Measurements from ENCODE around the gene SPRYD3. TPM values are rescaled to one million over a fixed set of nuclear protein-coding genes. Genes with fewer than 3 reads are reported as not detected.

Gene SPRYD3
- total and polyA plus RNA-seq, 12 donors = 16.4 to 74.6 (median 43.1) TPM

DNA sequence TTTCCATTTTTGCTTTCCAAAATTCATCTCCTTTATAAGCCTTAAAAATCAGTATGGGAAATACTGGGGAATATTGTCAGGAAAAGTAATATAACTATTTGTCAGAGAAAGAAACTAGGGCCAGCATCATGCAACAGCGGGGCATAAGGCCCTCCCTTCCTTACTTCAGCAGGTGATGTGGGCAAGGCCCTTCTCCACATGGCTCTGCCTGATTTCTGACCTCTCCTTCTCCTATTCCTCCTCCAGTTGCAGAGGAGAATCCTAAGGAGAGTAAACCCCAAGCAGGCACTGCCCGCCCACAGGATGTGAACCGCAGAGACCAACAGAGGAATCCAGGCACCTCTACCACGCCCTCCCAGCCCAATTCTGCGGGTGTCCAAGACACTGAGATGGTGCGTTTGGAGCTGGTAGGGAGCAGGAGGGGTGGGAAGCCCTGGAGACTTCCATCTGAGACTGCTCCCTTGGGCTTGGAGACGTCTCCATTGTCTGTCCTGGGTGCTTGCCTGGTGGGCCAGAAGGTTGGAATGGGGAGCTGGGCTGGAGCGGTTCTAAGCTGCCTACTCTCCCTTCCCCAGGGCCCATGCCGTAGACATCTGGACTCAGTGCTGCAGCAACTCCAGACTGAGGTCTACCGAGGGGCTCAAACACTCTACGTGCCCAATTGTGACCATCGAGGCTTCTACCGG is 21.4 kb upstream of the SPRYD3 start:
- no peaks in the 10 kb centered on the region for H3K36me3 ChIP-seq (replicated peaks in 1 of 2)
- H3K9me3 ChIP-seq (replicated peaks in 1 of 3) = no peaks in the 10 kb centered on the region
- no peaks in the 10 kb centered on the region for H3K27me3 ChIP-seq
- no peak for TF ChIP-seq POLR2A (IDR thresholded peaks at IDR 0.05)
- no peak overlapping the region for H3K4me3 ChIP-seq
- intact Hi-C loops (cut with DNase I) = no loop called here
- H3K27ac ChIP-seq = no peak overlapping the region
- peak in 1 of 7 donors; percentile 51 for DNase-seq
- peaks cover 0 to 33% of the 10 kb centered on the region in 2 donors for H3K4me1 ChIP-seq (replicated peaks in 1 of 2)
- WGBS, 4 donors = 80 to 95% (median 83%) methylated on average over 12 to 13 of the region's 13 CpGs

DNA sequence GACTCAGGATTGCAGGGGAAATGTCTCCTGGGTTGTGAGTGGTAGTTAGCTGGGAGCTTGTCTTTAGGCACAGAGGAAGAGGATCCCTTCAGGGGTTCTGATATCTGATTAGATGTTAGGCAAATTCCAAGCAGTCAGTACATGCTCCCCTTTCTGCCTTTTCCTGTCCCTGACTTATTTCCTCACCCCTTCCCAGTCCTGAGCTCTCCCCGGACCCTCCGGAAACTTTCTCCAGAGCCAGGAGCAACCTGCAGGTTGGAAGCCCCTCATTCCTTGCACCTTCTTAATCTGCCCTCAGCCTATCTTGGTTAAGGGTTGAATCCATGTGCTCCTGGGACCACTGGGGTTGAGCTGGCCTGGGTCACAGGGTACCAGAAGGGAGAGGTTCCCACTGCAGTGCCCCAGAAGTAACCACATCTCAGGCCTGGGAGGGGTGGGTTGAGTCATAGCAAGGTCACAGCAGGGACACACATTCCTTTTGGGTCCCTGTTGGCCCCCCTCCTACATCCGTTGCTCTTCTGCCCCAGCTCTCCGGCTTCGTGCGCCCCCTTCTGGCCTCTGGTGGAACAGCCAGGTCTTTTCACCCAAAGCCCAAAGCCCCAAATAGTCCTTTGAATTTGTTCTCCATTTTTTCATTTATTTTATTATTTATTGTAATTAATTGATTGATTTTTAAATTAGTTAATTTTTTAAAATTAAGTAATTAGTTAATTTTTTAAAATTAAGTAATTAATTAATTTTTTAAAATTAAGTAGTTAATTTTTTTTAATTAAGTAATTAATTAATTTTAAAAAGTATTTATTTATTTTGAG is 20.1 kb upstream of the SPRYD3 start:
- Histone ChIP-seq H3K4me3 (peak overlapping the region in 1 of 4 donors; percentile 64), H3K9me3 (replicated peaks in 1 of 3) (no peaks in the 10 kb centered on the region), H3K4me1 (replicated peaks in 1 of 2) (peaks cover 0 to 33% of the 10 kb centered on the region in 2 donors), H3K36me3 (replicated peaks in 1 of 2) (no peaks in the 10 kb centered on the region), H3K27me3 (no peaks in the 10 kb centered on the region), H3K27ac (peak overlapping the region in 4 of 5 donors; percentile 33 to 93 (median 66))
- TF ChIP-seq POLR2A (IDR thresholded peaks at IDR 0.05) = no peak
- TF ChIP-seq, protein P1, sequence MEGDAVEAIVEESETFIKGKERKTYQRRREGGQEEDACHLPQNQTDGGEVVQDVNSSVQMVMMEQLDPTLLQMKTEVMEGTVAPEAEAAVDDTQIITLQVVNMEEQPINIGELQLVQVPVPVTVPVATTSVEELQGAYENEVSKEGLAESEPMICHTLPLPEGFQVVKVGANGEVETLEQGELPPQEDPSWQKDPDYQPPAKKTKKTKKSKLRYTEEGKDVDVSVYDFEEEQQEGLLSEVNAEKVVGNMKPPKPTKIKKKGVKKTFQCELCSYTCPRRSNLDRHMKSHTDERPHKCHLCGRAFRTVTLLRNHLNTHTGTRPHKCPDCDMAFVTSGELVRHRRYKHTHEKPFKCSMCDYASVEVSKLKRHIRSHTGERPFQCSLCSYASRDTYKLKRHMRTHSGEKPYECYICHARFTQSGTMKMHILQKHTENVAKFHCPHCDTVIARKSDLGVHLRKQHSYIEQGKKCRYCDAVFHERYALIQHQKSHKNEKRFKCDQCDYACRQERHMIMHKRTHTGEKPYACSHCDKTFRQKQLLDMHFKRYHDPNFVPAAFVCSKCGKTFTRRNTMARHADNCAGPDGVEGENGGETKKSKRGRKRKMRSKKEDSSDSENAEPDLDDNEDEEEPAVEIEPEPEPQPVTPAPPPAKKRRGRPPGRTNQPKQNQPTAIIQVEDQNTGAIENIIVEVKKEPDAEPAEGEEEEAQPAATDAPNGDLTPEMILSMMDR (IDR thresholded peaks at IDR 0.05) = peak; percentile 93 to 99 (median 98)
- intact Hi-C loops (cut with DNase I) = loop anchor here (2.0 kb wide), 1 partner anchor 32 kb away; no protein-coding TSS in a partner anchor
- 21 to 28% (median 22%) methylated on average over 6 of the region's 6 CpGs for WGBS, 4 donors
- DNase-seq = peak; percentile 87 to 96 (median 92)

DNA sequence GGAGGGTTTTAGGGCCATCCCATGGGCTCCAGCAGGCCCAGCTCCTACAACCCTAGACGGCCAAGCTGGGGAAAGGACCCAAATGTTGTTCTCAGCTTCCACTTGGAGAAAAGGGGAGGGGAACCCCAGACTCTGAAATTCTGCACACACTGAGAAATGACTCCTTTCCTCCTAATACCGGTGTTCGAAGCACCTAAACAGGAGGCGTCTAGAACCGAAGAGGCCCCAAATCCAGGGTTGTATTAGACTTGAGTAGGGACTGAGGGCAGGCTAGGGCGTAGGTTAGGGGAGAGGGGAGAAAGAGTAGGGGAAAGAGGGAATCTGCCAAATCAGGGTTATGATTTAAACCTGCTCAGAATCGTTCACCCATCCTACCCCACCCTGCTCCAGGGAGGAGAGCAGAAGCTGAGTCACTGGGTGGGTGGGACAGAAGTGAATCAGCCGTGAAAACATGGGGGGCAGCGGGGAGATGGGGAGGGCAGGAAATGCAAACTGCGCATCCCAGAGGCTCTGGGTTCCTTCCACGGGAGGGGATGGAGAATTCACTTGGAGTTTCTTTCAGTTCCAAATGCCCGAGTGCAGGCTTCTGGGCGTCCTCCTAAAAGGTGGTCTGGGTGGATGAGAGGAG is 19.3 kb upstream of the SPRYD3 start:
- Histone ChIP-seq H3K9me3 (replicated peaks in 1 of 3) (no peaks in the 10 kb centered on the region), H3K36me3 (replicated peaks in 1 of 2) (no peaks in the 10 kb centered on the region), H3K27me3 (no peaks in the 10 kb centered on the region), H3K27ac (peak overlapping the region in 4 of 5 donors; percentile 33 to 93 (median 66)), H3K4me1 (replicated peaks in 1 of 2) (peaks cover 0 to 33% of the 10 kb centered on the region in 2 donors), H3K4me3 (peak overlapping the region in 1 of 4 donors; percentile 64)
- 41 to 58% (median 50%) methylated on average over 13 of the region's 13 CpGs for WGBS, 4 donors
- intact Hi-C loops (cut with DNase I) = loop anchor here (2.0 kb wide), 1 partner anchor 32 kb away; no protein-coding TSS in a partner anchor
- TF ChIP-seq POLR2A (IDR thresholded peaks at IDR 0.05) = no peak
- TF ChIP-seq, protein P1 (IDR thresholded peaks at IDR 0.05) = no peak
- peak in 1 of 7 donors; percentile 52 for DNase-seq

DNA sequence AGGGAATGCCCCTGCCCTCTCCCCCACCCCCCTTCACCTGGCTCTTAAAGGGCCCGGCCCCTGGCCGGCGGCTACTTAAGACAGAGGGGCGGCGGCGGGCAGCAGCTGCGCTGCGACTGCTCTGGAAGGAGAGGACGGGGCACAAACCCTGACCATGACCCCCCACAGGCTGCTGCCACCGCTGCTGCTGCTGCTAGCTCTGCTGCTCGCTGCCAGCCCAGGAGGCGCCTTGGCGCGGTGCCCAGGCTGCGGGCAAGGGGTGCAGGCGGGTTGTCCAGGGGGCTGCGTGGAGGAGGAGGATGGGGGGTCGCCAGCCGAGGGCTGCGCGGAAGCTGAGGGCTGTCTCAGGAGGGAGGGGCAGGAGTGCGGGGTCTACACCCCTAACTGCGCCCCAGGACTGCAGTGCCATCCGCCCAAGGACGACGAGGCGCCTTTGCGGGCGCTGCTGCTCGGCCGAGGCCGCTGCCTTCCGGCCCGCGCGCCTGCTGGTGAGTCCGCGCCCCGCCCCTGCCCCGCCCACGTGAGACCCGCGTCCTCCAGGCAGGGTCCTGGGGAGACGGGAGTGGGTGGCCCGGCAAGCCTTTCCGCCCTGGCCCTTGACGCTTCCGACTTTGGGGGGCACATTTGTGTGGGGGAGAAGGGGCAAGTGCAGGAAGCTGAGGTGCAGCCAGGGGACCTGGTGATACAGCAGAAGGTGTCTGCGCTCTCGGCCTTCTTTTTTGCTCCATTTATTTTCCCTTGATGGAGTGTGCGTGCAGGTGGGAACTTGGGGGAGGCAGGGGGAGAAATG is 18.6 kb upstream of the SPRYD3 start, which contains the start of gene IGFBP6:
Gene IGFBP6, plus strand, starts transcription at position 104 of the 790 bp plus-strand sequence. Its CDS starts 51 bp downstream, at position 155.
- H3K4me1 ChIP-seq (replicated peaks in 1 of 2) = peaks cover 0 to 33% of the 10 kb centered on the region in 2 donors
- WGBS, 4 donors = 3 to 16% (median 6%) methylated on average over 6 to 51 of the region's 51 CpGs
- intact Hi-C loops (cut with DNase I) = loop anchor here (2.0 kb wide), 1 partner anchor 31 kb away; no protein-coding TSS in a partner anchor

More for the DNA sequence above, 18.6 kb upstream of the SPRYD3 start, which contains the start of gene IGFBP6:
- Histone ChIP-seq H3K27me3 (no peaks in the 10 kb centered on the region), H3K27ac (peak within 1 kb of the TSS in 4 of 5 donors; percentile 33 to 93 (median 66)), H3K9me3 (replicated peaks in 1 of 3) (no peaks in the 10 kb centered on the region), H3K4me3 (peak within 1 kb of the TSS in 2 of 4 donors; percentile 41 to 64), H3K36me3 (replicated peaks in 1 of 2) (no peaks in the 10 kb centered on the region)
- DNase-seq = peak; percentile 44 to 59 (median 54)
- no peak for TF ChIP-seq POLR2A (IDR thresholded peaks at IDR 0.05)
- TF ChIP-seq, protein P1 (IDR thresholded peaks at IDR 0.05) = peak in 3 of 6 experiments; percentile 21 to 38 (median 24)
